ENCODE results near the gene PDE2A. TPM values are rescaled to one million over a fixed set of nuclear protein-coding genes. Genes with fewer than 3 reads are reported as not detected.
"Not testable (repeated sequence)": the region's sequence is repeated elsewhere in the genome, so short reads cannot be mapped to it uniquely, and the experiment has no call there.

PDE2A gene
- total RNA-seq, 1 experiment from 2014 or later: 3.7 TPM

- ATAC-seq (no peak), DNase-seq (ENCODE audit: low spot score) (no peak)
- Mint-ChIP-seq H3K27ac (no peak overlapping the region), H3K4me1 (peaks cover 5% of the 10 kb centered on the region), H3K4me3 (no peak overlapping the region), H3K9me3 (peaks cover 3% of the 10 kb centered on the region; the same call in 1 of the 2 replicates), H3K36me3 (no peaks in the 10 kb centered on the region), H3K27me3 (ENCODE audit: low read depth) (no peaks in the 10 kb centered on the region)
- TF ChIP-seq ZNF281 (CRISPR knock-in tag; IDR thresholded peaks at IDR 0.05) (no peak), USF1 (CRISPR knock-in tag; IDR thresholded peaks at IDR 0.05) (no peak), FOXK1 (CRISPR knock-in tag; IDR thresholded peaks at IDR 0.05) (no peak)
- POLR2A ChIA-PET: no interaction called here
- CTCF ChIA-PET: interaction anchor here (0.5 to 9.9 kb wide), 9 partner anchors 8 to 107 kb away, joined by 3 to 59 read pairs (median 7); no protein-coding TSS in a partner anchor
Observed at GRCh38 chr11:72561856-72562255, 112.4 kb downstream of the PDE2A start.

GRCh38 chr11:72560864-72561263 is 113.4 kb downstream of the PDE2A start:
- H3K9me3 Mint-ChIP-seq; H3K4me1 Mint-ChIP-seq; POLR2A ChIA-PET; ATAC-seq; H3K27ac Mint-ChIP-seq; DNase-seq (ENCODE audit: low spot score); H3K36me3 Mint-ChIP-seq; H3K27me3 Mint-ChIP-seq (ENCODE audit: low read depth); H3K4me3 Mint-ChIP-seq: not testable (repeated sequence)
- CTCF ChIA-PET: interaction anchor here (1.6 to 9.9 kb wide), 5 partner anchors 7 to 106 kb away, joined by 7 to 59 read pairs (median 8); no protein-coding TSS in a partner anchor

GRCh38 chr11:72556433-72556832 is 117.8 kb downstream of the PDE2A start:
- H3K4me3 Mint-ChIP-seq: no peak overlapping the region
- ChIA-PET CTCF (interaction anchor here (1.0 to 3.4 kb wide), 2 partner anchors 85 to 102 kb away, joined by 4 to 21 read pairs; no protein-coding TSS in a partner anchor), POLR2A (no interaction called here)
- H3K9me3 Mint-ChIP-seq: no peaks in the 10 kb centered on the region
- H3K27ac Mint-ChIP-seq: no peak overlapping the region
- H3K27me3 Mint-ChIP-seq (ENCODE audit: low read depth): peaks cover 5% of the 10 kb centered on the region; the same call in 1 of the 2 replicates
- TF ChIP-seq ELF4 (CRISPR knock-in tag; IDR thresholded peaks at IDR 0.05; ENCODE audit: low read depth) (no peak), NR2C2 (CRISPR knock-in tag; IDR thresholded peaks at IDR 0.05) (no peak), ZNF121 (CRISPR knock-in tag; IDR thresholded peaks at IDR 0.05) (no peak), ZNF138 (CRISPR knock-in tag; conservative IDR thresholded peaks at IDR 0.05) (no peak), USF1 (CRISPR knock-in tag; IDR thresholded peaks at IDR 0.05) (no peak), FOXJ3 (CRISPR knock-in tag; IDR thresholded peaks at IDR 0.05; ENCODE audit: borderline replicate concordance) (no peak), CREM (CRISPR knock-in tag; IDR thresholded peaks at IDR 0.05) (no peak), NFATC4 (CRISPR knock-in tag; IDR thresholded peaks at IDR 0.05) (no peak), ATF6 (CRISPR knock-in tag; IDR thresholded peaks at IDR 0.05) (no peak), TCF7 (CRISPR knock-in tag; IDR thresholded peaks at IDR 0.05; ENCODE audit: low read depth) (no peak), ZNF396 (CRISPR knock-in tag; IDR thresholded peaks at IDR 0.05; ENCODE audit: borderline replicate concordance) (no peak)
- ATAC-seq (no peak), DNase-seq (ENCODE audit: low spot score) (no peak)
- no peaks in the 10 kb centered on the region for H3K36me3 Mint-ChIP-seq
- peaks cover 5% of the 10 kb centered on the region for H3K4me1 Mint-ChIP-seq

GRCh38 chr11:72555014-72555522 is 119.2 kb downstream of the PDE2A start:
- H3K9me3 Mint-ChIP-seq; DNase-seq (ENCODE audit: low spot score); H3K4me1 Mint-ChIP-seq; H3K36me3 Mint-ChIP-seq; POLR2A ChIA-PET; ATAC-seq; H3K27me3 Mint-ChIP-seq (ENCODE audit: low read depth); H3K27ac Mint-ChIP-seq; H3K4me3 Mint-ChIP-seq: not testable (repeated sequence)
- CTCF ChIA-PET: interaction anchor here (1.2 to 11.5 kb wide), 8 partner anchors 44 to 124 kb away, joined by 5 to 215 read pairs (median 15); partner anchors contain the start of gene CLPB

All from WTC11 (cell line).